NCI-H1048 (cell line): ENCODE measurements around the gene KRTAP1-1.
"Not testable (repeated sequence)": the region's sequence is repeated elsewhere in the genome, so short reads cannot be mapped to it uniquely, and the experiment has no call there.

Experiments
- DNase-seq: peaks from one replicate; lab custom pipeline; 2025; lab: John Stamatoyannopoulos, UW

Gene KRTAP1-1

DNA sequence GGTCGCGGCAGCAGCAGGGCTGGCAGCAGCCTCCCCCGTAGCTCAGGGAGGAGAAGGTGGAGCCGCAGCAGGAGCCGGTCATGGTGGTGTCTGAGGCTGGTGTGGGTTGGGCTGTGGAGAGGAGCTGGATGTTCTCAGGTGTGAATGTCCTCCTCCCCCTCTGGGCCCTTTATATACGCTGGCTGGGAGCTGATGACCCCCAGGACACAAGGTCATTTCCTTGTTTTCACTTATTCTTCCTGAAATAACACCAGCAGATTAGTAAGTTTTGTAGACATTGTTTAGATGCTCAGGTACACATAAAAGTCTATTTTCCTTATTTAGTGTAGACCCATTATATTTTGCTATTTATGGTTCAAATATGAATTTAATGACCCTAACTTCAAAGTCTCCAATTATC is 13.9 kb upstream of the KRTAP1-1 start, which contains the start of gene KRTAP2-2:
Gene KRTAP2-2, minus strand, starts transcription at position 101 of the 400 bp plus-strand sequence. Its CDS starts 19 bp downstream, at position 82.
- not testable (repeated sequence) for DNase-seq

DNA sequence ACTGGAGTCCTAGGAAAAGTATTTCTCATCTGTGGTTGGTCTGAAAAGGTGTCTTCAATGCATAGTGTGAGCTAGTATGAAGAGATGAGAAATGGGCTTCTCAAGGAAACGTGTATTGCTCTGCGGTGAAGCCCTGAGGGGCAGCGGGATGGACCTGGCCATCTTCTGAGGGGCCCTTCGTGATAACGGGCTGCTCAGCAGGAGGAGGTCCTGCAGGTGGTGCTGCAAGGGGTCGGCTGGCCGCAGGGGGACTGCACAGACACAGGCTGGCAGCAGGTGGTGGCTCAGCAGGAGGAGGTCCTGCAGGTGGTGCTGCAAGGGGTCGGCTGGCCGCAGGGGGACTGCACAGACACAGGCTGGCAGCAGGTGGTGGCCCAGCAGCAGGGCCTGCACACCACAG is 13.3 kb upstream of the KRTAP1-1 start:
- not testable (repeated sequence) for DNase-seq

DNA sequence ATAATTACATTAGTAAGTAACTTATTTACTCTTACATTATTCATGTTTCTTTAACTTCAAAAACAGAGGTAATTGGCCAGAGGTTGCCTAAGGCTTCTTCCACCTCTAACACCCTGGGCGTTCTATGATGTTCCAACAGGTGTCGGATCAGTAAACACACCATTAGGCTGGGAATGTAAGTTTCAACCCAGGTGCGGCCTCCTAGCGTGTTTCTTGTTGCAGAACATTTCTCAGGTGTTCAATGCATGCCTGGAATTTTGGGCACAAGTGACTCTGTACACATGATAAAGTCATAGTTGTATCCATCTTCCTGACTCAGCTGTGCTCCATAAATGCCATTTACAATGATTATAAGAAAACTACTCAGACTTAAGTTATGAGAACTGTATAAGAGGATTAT is 12.8 kb upstream of the KRTAP1-1 start:
- no peak for DNase-seq

DNA sequence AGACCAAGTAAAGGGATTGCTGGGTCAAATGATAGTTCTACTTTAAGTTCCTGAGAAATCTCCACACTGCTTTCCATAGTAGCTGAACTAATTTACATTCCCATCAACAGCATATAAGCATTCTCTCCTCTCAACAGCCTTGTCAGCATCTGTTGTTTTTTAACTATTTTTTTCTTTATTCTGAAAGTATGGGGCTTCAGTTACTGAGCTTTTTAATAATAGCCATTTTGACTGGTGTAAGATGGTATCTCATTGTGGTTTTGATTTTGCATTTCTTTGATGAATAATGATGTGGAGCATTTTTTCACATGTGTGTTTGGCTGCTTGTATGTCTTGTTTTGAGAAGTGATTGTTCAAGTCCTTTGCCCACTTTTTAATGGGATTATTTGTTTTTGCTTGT is 11.3 kb upstream of the KRTAP1-1 start:
- no peak for DNase-seq

DNA sequence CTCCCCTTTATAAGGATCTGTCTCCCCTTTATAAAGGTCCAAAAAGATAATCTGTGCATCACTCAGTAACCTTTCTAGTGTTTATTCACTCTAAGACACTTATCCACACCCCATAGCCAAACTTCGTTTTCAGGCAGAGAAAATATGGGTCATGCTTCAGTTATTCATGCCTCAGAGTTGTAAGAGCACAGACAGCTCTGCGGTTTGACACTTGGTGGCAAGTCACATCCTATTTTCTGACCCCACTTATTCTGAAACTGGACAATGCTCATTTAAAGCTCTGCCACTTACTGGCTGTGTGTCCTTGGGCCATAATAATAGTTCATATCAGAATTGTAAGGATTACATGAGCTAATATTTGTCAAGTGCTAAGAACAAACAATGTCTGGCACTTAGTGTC is 7.9 kb upstream of the KRTAP1-1 start:
- no peak for DNase-seq

DNA sequence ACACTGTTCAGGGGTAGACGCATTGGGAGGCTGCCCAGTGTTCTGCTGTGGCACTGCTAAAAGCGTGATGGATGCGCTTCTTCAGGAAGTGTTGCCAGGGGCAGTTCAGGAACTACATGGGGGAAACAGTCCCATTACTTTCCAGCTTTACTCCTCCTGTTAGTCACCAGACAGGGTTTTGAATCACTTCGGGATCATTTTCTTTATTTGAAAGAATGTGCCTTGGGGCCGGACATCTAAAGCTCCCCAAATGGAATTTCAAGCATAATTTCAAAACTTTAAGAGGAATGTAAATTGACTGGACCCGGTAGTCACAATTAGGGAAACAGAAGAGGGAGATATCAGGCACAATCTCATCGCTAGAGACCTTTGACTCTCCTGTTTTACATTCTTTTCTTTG is 7.2 kb upstream of the KRTAP1-1 start:
- DNase-seq, result no peak

DNA sequence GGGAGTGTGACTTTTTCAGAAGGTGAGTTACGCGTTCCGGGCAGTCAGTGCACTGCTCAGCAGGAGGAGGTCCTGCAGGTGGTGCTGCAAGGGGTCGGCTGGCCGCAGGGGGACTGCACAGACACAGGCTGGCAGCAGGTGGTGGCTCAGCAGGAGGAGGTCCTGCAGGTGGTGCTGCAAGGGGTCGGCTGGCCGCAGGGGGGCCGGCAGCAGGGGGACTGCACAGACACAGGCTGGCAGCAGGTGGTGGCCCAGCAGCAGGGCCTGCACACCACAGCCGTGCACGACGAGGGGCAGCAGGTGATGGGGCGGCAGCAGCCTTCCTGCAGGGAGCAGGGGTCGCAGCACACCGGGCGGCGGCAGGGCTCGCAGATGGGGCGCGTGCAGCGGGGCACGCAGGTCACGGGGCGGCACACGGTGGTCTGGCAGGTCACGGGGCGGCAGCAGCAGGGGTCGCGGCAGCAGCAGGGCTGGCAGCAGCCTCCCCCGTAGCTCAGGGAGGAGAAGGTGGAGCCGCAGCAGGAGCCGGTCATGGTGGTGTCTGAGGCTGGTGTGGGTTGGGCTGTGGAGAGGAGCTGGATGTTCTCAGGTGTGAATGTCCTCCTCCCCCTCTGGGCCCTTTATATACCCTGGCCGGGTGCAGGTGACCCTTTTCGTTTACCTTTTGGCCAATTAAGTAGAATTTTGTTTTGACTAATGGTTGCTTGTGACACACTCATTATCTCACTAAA is 5.7 kb upstream of the KRTAP1-1 start, which contains the start of gene KRTAP2-1:
Gene KRTAP2-1, minus strand, starts transcription at position 582 of the 731 bp plus-strand sequence. Its CDS starts 49 bp downstream, at position 533.
- not testable (repeated sequence) for DNase-seq

DNA sequence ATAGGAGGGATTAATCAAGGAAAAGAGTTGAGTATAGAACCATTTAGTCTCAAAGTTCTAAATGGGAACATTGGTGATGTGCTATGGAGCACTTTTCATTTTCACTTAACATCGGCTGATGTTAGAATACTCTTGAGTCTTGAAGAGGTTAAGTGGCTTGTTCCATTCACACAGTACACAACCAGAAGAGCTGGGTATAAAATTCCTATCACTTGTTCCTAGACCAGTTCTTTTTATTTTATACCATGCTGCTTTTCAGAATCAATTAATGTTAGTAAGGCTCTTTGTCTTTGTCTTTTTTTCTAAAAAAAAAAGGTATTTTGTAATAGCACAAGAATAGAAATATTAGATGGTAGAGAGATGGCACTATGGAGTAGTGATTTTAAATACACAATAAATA is 1.7 kb upstream of the KRTAP1-1 start:
- no peak for DNase-seq

DNA sequence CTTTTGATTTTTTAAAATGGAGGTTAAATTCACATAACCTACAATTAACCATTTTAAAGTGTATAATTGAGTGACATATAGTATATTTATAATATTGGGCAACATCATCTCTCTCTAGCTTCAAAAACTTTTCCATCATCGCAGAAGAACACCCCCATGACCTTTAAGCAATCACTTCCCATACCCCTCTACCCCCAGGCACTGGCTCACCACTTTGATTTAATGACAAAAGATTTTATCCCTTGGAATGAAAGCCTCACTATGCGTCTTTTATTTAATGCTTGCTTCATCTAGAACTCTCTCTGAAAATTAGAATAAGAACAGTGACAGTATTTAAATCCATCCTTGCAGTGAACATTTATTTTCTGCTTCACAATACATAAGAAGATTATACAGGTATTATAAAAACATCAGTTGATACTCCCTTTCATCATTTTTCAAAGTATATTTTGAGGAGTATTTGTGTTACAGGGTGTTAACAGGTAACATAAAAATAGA is 3.3 kb downstream of the KRTAP1-1 start:
- no peak for DNase-seq

DNA sequence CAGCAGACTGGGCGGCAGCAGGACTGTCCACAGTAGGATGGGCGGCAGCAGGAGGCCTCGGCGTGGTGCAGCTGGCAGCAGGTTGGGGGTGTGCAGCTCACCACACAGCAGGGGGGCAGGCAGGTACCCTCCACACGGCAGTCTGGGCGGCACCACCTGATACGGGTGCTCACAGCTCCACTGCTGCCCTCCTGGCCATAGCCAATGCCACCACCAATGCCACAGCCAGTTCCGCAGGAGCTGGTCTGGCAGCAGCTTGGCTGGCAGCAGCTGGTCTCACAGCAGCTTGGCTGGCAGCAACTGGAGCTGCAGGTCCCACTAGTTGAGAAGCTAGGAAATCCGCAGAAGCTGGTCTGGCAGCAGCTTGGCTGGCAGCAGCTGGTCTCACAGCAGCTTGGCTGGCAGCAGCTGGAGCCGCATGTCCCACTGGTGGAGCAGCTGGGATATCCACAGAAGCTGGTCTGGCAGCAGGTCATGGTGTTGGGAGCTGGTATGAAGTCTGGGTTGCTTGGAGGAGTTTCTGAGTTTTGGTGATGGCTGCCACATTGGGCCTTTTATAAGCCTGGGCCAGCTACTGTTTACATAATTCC is 6.8 kb downstream of the KRTAP1-1 start, which contains the start of gene KRTAP1-3:
Gene KRTAP1-3, minus strand, starts transcription at position 529 of the 590 bp plus-strand sequence. Its CDS starts 53 bp downstream, at position 476.
- DNase-seq, result not testable (repeated sequence)

DNA sequence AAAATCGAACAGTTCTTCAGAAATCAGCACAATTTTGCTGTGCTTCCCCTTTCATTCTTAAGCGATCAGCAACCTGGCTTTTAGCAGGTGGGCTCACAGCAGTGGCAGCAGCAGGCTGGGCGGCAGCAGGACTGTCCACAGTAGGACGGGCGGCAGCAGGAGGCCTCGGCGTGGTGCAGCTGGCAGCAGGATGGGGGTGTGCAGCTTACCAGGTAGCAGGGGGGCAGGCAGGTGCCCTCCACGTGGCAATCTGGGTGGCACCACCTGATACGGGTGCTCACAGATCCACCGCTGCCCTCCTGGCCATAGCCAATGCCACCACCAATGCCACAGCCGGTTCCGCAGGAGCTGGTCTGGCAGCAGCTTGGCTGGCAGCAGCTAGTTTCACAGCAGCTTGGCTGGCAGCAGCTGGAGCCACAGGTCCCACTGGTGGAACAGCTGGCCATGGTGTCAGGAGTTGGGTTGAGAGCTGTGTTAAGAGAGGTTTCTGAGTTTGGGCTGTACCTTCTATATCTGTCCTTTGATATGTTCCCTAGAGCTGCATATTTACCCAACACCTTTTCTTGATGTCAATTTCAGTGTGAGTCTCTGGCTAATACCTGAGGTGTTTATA is 11.5 kb downstream of the KRTAP1-1 start, which contains the start of gene KRTAP1-4:
Gene KRTAP1-4, minus strand, starts transcription at position 563 of the 613 bp plus-strand sequence. Its CDS starts 117 bp downstream, at position 446.
- DNase-seq, result no peak

DNA sequence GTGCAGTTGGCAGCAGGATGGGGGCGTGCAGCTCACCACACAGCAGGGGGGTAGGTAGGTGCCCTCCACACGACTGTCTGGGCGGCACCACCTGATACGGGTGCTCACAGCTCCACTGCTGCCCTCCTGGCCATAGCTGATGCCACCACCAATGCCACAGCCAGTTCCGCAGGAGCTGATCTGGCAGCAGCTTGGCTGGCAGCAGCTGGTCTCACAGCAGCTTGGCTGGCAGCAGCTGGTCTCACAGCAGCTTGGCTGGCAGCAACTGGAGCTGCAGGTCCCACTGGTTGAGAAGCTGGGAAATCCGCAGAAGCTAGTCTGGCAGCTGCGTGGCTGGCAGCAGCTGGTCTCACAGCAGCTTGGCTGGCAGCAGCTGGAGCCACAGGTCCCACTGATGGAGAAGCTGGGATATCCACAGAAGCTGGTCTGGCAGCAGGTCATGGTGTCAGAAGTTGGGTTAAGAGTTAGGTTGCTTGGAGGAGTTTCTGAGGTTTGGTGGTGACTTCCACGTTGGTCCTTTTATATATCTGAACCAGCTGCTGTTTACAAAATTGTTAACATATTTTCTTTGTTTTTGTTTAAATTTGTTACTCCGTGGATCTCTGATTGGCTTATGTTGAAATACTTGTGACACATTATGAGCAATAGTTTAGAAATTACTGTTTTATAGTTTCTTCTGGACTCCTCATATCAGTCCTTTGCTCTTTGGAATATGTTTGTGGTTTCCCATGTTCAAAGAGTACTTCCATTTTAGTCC is 14.4 kb downstream of the KRTAP1-1 start, which contains the start of gene KRTAP1-5:
Gene KRTAP1-5, minus strand, starts transcription at position 494 of the 757 bp plus-strand sequence. Its CDS starts 53 bp downstream, at position 441.
- no peak for DNase-seq

DNA sequence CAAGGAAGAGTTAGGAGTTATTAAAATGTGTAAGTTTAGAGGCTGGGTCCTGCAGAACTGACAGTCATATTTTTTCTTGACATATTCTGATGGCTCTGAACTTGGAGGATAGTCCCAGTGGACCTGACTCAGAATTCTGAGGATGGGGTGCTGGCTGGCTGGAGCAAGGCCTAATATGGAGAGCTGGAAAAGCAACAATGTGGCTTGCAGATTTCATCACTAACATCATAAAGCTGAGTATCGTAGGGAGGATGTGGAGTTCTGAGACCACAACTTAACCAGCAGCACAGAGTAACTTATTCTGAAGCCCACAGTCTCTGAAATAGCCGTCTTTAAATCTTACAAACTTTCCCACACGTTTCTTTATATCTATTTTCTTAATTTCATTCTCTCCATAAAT is 16.6 kb downstream of the KRTAP1-1 start:
- no peak for DNase-seq

DNA sequence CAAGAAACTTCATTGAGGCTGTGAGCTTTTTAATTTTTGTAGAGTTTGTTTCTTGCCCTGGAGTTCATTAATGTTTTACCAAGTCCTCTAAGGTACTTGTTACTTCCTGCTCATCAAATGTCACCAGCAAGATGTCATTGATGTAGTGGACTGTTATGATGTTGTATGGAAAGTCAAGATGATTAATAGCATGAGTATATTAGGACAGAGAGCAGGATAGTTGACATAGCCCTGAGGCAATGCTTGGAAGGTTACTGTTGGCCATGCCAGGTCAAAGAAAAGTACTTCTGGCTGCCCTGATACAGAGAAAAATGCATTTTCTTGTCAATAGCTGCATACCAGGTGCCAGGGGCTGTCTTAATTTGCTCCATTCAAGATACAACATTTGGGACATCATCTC is 20.9 kb downstream of the KRTAP1-1 start:
- no peak for DNase-seq

DNA sequence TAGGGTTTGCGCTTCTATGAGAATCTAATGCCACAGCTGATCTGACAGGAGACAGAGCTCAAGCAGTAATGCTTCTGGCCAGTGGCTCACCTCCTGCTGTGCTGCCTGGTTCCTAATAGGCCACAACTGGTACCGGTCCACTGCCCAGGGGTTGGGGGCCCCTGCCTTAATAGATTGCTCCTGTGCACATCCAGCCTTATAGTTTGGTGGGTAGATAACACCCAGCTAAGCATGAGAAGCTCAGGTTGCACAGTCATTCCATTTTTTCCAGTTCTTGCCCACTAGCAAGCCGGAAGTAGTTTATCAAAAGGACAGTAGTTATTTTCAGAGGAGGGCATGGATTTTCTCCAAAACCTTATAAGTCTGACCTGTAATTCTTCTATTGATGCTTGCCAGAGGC is 21.8 kb downstream of the KRTAP1-1 start:
- no peak for DNase-seq

DNA sequence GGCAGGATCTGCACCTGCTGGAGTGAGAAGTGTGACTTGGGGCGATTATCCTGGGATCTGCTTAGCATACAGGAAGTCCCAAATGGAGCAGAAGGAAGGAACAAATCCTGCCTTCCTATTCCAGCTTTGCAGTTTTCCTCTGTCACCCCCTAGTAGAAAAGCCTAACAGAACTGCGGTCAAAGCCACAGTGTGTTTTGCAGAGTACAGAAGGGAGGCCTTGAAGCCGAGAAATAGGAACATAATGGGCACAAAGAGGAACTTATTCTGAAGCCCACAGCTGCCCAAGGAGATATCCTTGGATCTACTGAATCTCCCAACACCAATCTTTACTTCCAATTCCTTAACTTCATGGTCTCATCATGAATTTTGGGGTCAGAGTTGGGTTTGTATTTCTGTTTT is 22.7 kb downstream of the KRTAP1-1 start:
- DNase-seq, result no peak

DNA sequence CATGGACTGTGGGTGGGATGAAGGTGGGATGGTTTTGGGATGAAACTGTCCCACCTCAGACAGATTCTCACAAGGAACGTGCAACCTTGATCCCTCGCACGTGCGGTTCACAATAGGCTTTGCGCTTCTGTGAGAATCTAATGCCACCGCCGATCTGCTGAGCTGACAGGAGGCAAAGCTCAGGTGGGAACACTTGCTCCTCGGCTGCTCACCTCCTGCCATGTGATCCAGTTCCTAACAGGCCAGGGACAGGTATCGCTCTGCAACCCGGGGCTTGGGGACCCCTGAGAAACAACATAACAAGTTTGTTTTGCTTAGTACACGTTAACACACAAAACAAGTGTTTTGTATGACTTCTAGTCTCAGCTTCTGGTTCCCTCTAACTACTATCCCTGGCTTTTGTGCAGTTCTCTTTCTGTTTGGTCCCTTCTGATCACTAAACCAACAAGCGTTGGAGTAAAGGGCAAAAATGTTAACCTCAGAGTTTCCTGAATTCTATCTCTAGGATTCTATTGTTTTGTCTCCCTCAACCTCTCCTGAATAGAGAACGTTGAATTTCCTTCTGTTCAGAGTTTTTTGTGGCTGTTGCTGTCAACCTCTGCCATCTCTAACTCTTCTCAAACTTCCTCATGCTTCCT is 24.6 kb downstream of the KRTAP1-1 start:
- DNase-seq, result no peak

DNA sequence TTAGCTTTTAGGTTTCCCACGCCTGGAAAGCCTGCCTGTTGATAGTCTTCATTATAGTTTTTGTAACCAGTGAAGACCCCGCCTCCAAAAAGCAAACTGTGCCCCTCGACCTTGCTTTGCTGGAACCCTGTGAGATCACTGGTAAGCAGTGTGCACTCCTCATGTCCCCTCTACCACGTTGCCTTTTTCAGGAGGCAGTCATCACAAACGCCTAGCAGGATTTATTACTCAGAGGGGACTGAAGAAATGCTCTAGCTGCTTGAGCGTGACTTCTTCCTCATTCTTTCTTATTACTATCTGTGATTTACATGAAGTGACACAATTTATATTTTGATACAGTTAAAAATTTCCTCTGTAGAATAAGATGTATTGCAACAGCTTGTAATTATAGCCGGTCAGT is 25.8 kb downstream of the KRTAP1-1 start:
- no peak for DNase-seq

DNA sequence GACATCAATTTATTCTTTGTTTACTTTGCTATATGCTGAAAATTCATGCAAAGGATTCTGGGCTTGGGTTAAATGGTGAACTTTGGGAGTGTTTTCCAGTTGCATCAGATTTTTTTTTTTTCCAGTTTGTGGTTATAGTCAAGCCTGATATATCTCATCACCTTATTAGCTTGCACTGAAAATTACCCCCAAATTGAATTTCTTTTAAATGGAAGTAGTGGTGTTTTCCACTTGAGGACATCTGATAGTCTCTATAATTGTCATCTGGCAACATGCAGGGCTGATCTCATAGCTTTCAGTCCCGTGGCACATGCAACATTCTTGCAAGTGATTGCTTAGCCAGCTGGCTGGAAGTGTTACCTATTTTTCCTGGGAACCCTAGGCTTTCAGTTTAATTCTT is 27.6 kb downstream of the KRTAP1-1 start:
- no peak for DNase-seq

DNA sequence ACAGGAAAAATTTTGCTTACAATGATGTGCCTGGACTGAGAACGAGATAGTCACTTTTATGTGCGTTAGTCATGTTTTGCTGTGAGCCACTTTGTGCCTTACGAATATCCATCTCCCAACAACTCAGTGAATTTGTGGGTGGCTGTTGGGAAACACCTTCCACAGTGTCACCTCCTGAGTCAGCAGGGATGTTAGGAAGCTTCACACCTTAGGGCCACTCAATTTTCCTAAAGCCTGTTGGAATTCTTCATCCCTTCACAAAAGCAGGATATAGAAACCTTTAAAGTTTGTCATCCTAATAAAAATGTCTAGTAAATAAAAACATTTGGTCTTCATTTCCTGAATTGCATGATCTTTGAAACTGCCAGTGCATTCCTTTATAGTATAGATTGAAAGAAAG is 28.1 kb downstream of the KRTAP1-1 start:
- no peak for DNase-seq
